NCI-H2029 (cell line): ENCODE measurements around the gene H2AZ1.
"Not testable (repeated sequence)": the region's sequence is repeated elsewhere in the genome, so short reads cannot be mapped to it uniquely, and the experiment has no call there.

Source experiments
- DNase-seq: peaks from one replicate; lab custom pipeline; 2025; lab: John Stamatoyannopoulos, UW

The H2AZ1 gene

DNA sequence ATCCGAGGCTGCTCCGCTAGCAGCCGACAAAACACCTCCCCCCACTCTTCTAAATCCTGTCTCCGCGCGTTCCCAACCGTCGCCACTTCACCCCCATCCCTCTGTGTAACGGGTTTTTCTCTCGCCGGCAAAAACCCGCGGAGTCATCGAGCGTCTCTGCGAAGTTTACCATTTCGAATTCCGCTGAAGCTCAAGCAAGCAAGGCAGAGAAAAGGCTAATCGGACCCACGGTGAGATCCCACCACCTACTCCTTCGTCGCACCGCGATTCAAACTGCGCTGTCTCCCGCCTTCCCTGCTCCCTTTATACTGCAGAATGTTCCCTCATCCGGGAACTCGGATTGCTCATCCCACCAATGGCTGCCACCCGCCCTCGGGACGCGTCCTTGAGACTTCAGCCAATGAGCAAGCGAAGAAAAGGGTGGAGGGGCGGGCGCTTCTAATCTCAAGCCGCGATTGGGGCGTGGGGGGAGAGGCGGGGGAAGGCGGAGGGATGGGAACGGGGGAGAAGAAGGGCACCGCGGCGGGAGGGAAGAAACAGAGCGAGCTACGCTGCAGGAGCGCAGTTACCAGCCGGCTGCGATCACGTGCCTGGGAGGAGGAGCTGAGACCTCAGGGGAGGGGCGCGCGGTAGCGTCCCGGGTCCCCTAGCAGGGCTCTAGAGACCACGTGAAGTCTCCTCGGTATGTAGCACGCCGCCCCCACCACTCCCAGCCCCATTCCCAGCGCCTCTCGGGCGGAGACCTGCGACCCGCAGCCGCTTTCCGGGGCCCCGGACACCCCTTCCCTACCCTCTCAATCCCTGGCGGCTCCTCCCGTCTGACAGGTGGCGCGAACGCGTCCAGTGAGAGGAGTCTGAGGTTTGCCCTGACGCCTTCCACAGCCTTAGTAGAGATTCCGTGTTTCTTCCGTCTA, at the start of gene H2AZ1:
Gene H2AZ1, minus strand, starts transcription at position 277 of the 914 bp plus-strand sequence. Its CDS starts 105 bp downstream, at position 172.
- DNase-seq: peak; percentile 98

GRCh38 chr4:99998062-99998867, 48.2 kb upstream of the H2AZ1 start:
- DNase-seq: no peak

- no peak for DNase-seq
Observed at GRCh38 chr4:99991741-99992140, 41.7 kb upstream of the H2AZ1 start.

GRCh38 chr4:99987681-99988080, 37.6 kb upstream of the H2AZ1 start:
- DNase-seq: no peak

DNA sequence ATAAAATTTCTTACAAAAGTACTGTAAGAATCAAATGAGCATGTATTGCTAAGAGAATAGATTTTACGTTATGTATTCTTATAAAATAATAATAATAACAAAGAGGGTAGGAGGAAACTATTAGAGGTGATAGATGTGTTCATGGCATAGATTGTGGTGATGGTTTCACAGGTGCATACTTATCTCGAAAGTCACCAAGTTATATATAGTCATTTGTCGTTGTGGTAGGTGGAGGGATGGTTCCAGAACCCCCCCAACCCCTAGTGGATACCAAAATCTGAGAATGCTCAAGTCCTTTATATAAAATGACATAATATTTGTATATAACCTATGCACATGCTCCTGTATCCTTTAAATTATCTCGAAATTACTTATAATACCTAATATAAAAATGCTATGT, 36.7 kb upstream of the H2AZ1 start:
- no peak for DNase-seq

DNA sequence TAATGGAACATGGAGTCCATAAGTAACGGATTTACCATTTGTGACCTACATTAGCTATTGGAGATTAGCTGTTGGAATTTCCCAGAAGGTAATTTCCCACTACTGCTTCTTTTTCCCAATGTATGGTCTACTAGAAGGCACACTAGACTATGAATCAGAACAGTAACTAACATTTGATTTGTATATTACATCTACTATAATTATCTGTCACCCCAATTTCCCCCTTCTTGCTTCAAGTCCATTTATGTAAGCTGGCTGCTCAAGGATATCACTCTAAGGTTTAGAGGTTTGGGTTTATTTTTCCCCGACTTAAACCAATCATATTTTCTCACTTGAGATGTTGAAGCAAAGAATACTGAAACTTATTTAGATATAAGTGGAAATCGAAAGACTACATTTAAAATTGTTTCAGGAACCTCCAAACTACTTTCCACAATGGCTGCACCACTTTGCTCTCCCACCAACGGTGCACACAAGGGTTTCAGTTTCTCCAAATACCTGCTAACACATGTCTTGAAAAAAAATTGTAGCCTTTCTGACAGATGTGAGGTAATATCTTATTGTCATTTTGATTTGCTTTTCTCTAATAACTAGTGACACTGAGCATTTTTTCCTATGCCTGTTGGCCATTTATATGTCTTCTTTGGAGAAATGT, 33.3 kb upstream of the H2AZ1 start:
- no peak for DNase-seq

GRCh38 chr4:99979872-99980271, 29.8 kb upstream of the H2AZ1 start:
- no peak for DNase-seq

DNA sequence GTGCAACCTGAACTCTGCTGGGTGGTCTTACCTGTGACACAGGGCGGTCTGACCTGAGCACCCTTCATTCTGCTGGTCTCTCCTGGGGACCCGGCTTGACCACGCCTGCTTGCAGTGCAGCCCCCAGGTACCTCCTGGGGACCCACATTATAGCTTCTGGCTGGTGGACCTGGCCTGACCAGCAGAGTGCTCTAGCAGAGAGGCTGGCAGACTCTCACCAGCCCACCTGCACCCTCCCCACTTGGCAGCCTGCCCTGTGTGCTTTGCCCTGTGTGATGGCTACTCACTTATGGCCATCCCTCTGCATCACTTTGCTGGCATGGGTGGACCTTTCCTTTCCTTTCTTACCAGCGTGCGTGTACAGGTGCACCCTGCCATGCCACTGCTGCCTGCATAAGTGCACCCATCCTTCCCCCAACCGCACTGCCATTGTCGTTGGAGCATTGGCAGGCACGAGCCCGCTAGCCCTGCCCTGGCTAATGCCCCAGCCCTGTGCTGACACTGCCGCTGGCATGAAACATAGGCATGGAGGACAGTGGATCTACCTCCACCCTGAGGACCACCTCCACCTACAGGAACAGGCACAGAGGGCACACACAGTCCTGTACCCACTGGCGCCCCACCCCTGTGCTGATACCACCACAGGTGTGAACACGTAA, 21.5 kb upstream of the H2AZ1 start:
- DNase-seq: no peak

DNA sequence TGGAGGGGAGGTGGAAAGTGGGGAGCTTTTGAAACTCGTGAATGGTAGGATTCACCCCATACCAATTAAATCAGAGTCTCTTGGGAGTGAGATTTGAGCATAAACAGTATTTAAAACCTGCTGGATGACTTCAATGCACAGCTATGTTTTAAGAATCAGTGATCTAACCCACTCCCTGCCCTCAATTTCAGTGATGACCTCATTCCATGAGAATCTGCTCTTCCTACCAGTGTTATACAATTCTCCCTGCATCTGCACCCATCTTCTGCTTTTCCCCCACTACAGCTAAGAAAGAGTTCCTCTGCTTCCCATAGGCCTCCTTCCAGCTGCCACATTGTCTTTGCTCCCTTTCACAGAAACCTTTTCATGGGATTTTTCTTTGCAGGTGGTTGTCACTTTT, 18.3 kb upstream of the H2AZ1 start:
- DNase-seq: no peak

- DNase-seq: no peak
Observed at GRCh38 chr4:99966692-99967091, 16.6 kb upstream of the H2AZ1 start.

DNA sequence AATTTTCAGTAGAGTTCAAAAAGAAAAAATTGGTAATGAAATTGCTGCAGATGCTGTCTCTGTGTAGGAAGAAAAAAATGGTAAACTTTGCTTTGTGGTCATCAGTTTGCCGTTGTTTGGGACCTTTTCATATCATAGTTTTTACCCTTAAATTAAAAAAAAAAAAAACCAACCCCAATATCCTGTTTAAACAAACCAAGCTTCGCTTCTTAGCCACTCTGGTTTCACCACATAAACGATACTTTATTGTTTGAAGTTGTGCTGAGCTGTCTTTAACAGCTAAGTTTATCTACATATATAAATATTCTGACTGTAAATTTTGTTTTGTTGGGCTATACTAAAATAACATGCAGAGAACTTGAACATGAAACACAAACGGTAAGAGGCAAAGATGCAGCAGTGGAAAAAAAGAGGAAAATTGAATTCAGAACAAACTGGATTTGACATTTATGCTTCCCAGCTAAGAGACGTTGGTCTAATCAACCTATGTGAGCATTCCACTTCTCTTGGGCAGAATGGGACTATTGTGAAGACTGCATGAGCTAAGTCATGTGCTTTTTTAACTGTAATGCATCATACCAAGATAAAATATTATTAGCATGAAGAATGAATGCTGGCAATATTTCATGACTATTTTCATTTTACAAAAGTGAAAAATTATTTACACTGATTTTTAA, 15.7 kb upstream of the H2AZ1 start:
- DNase-seq: no peak

- no peak for DNase-seq
Observed at GRCh38 chr4:99965173-99965572, 15.1 kb upstream of the H2AZ1 start.

- DNase-seq: no peak
Observed at GRCh38 chr4:99961711-99962110, 11.6 kb upstream of the H2AZ1 start.

GRCh38 chr4:99960648-99961047, 10.6 kb upstream of the H2AZ1 start:
- DNase-seq: no peak

GRCh38 chr4:99958207-99958606, 8.1 kb upstream of the H2AZ1 start:
- not testable (repeated sequence) for DNase-seq

DNA sequence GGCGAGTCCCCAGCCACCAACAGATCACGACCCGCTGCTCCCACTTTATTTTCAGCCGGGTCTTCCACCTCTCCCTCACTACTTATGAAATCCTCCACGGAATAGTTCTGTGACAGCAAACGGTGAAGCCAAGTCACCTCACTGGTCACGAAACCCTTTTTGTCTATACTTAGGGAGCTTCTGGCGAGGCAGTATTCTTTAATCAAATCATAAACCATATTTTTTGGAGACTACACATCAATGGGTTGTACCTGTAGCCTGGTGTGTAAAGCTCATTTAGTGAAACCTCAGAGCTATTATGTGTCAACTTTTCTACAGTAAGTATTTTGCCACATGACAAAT, 809 bp upstream of the H2AZ1 start:
- DNase-seq: no peak

DNA sequence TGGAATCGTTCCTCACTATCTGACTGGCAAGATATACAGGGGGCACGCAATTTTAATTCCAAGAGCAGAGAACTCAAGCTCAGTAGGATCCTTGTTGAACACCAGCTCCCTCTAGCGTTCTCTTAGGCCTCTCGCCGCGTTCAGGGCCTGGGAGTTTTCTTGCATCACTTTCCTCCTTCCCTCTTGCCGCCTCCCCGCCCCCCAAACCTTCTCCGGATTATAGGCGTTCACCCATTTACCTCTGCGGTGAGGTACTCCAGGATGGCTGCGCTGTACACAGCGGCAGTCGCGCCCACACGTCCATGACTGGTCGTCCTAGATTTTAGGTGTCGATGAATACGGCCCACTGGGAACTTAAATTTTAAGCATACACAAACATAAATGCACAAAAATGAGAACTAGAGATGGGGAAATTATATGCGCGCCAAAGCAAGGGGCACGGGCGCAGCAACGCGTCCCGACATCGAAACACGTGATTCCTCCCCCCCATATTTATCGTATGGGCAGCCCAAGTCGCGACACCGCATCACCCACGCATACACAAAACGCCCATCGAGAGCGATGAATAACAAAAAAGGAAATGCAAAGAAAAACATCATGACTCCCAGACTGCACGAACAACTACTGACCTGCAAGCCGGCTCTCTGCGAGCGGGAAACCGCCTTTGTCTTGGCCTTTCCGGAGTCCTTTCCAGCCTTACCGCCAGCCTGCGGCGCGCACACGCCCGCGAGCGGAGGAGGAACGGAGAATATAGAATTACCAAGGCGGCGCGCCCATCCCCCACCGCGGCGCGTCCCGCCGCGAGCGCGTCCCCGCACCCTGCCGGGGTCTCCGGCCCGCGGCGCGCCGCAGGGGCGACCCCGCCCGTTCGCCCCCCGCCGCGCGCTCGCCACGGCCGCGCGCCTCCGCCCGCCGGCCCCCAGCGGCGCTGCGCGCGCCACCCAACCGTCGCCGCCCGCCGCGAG, 759 bp downstream of the H2AZ1 start:
- DNase-seq: peak; percentile 93

DNA sequence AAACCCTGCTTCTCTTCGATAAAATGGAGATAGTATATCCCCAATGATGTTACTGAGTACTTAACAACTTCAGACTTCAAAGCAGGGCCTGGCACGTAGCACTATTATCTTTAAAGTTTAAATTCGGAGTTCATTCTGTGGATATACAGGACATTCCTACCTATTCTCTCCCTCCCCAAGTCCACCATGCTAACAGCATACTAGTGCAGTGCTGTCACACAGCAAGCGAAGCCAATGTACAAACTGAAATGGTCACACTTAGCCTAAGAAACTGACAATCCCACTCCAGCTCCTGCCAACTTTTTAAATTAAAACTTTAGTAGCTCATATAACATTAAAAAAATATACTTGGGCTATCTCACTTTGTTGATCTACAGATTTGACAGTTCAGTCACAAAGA, 2.5 kb downstream of the H2AZ1 start:
- DNase-seq: no peak

DNA sequence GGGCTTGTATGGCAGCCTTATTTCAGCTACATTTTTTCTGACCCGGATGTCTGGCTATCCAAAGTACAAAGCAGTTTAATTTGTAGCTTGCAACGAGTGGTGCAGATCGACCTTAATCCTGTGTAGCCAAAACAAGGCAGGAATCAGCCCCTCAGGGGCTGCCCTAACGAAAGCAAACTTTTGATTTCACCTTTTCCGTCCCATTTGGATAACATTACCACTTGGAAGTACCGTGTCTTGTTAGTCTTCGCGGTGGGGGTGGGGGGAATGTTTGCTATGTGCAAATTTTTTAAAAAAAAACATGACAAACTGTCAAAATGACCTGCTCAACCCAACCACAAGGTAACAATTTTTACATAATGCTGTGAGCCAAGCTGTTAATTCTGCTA, 2.9 kb downstream of the H2AZ1 start:
- DNase-seq: no peak
